Testis (tissue), 3 donors: ENCODE data around the gene MTTP. TPM values are rescaled to one million over a fixed set of nuclear protein-coding genes. Genes with fewer than 3 reads are reported as not detected.
A peak's percentile ranks its signal among the peaks of the same experiment; 100 is the strongest.

Experiments used
- DNase-seq: peaks from one replicate; pipeline ENCODE4 v3.0.0-alpha.2; 2019
- H3K27ac ChIP-seq, 2 donors: fragments of 200-600 bp; sonication (generic); one replicate each; pipeline ENCODE4 v1.5.1; 2019
- H3K27me3 ChIP-seq: fragments of 200-600 bp; sonication (generic); one replicate; pipeline ENCODE4 v1.5.1; 2019
- H3K36me3 ChIP-seq: fragments of 200-600 bp; sonication (generic); one replicate; pipeline ENCODE4 v1.5.1; 2017; ENCODE audit warnings: low read depth; ENCODE audit errors: missing control alignments
- H3K4me1 ChIP-seq: fragments of 200-600 bp; sonication (generic); one replicate; pipeline ENCODE4 v1.5.1; 2019
- H3K4me3 ChIP-seq, 2 donors: fragments of 200-600 bp; sonication (generic); one replicate each; pipeline ENCODE4 v1.5.1; 2017 to 2019
- H3K9me3 ChIP-seq: fragments of 200-600 bp; sonication (generic); one replicate; pipeline ENCODE4 v1.5.1; 2017
- CTCF ChIP-seq, 3 experiments: fragments of 450-650 bp in 2 of 3; fragments of 200-600 bp in 1 of 3; sonication (generic) in 1 of 3; IDR thresholded peaks; one replicate each; pipeline ENCODE4 v1.5.1; 2016 to 2019; ENCODE audit warnings: antibody characterized with exemption in 3 of 3, mild to moderate bottlenecking in 2 of 3, moderate library complexity in 1 of 3
- POLR2A ChIP-seq: fragments of 450-650 bp; IDR thresholded peaks from one replicate; pipeline ENCODE4 v1.6.1; 2017; ENCODE audit warnings: antibody characterized with exemption, mild to moderate bottlenecking, moderate library complexity
- WGBS, 2 donors: methylation state at CpG; one replicate each; pipeline ENCODE4 v1.1.5; 2018; 5-methylcytosine and 5-hydroxymethylcytosine counted together
- intact Hi-C: fragments of 100-400 bp; cut with DNase I; formaldehyde crosslinking; loops from one replicate; pipeline ENCODE4 v1.15.1; 2023; ENCODE audit warnings: low total_unique reads
- polyA plus RNA-seq: library from polyadenylated mRNA; stranded (reverse); fragments of 350-450 nt; fragmentation: Illumina TruSeq; extraction: RNeasy Lipid Tissue Mini Kit (QIAGEN cat#74804); gene quantifications from one replicate; pipeline ENCODE4 v1.2.3, GENCODE V29; 2014; ENCODE audit warnings: low read depth, low replicate concordance; ENCODE audit not compliant: insufficient read depth
- total RNA-seq, 2 donors: library from RNA; depleted of rRNA; stranded (reverse); fragments of >200 nt; gene quantifications; one replicate each; pipeline ENCODE4 v1.2.3, GENCODE V29; 2016

The MTTP gene
- total and polyA plus RNA-seq, 3 donors from 2014 or later, result 6.8 to 26.0 (median 15.4) TPM

GRCh38 chr4:99651811-99652485 lies 77.3 kb downstream of the MTTP start:
- Histone ChIP-seq H3K27ac (no peak overlapping the region), H3K4me3 (peak overlapping the region; percentile 23 to 24), H3K27me3 (no peaks in the 10 kb centered on the region), H3K9me3 (no peaks in the 10 kb centered on the region), H3K4me1 (peaks cover 28% of the 10 kb centered on the region), H3K36me3 (no peaks in the 10 kb centered on the region)
- WGBS, 2 donors, result 52 to 84% methylated on average over 19 to 49 of the region's 49 CpGs
- no peak for DNase-seq
- intact Hi-C loops, result no loop called here
- TF ChIP-seq CTCF (IDR thresholded peaks at IDR 0.05), result no peak
- no peak for TF ChIP-seq POLR2A

GRCh38 chr4:99652596-99653436 lies 78.2 kb downstream of the MTTP start:
- DNase-seq, result no peak
- intact Hi-C loops, result no loop called here
- 76 to 89% methylated on average over 26 to 43 of the region's 43 CpGs for WGBS, 2 donors
- H3K9me3 ChIP-seq, result no peaks in the 10 kb centered on the region
- TF ChIP-seq POLR2A, result no peak
- H3K4me3 ChIP-seq, result peak overlapping the region in 1 of 2 donors; percentile 23
- H3K4me1 ChIP-seq, result peaks cover 22% of the 10 kb centered on the region
- no peak overlapping the region for H3K27ac ChIP-seq
- no peaks in the 10 kb centered on the region for H3K27me3 ChIP-seq
- H3K36me3 ChIP-seq, result no peaks in the 10 kb centered on the region

GRCh38 chr4:99653916-99654315 lies 79.3 kb downstream of the MTTP start:
- Histone ChIP-seq H3K27me3 (no peaks in the 10 kb centered on the region), H3K4me3 (no peak overlapping the region), H3K4me1 (peaks cover 11% of the 10 kb centered on the region), H3K27ac (no peak overlapping the region), H3K36me3 (no peaks in the 10 kb centered on the region), H3K9me3 (no peaks in the 10 kb centered on the region)
- no peak for DNase-seq
- intact Hi-C loops, result no loop called here
- no peak for TF ChIP-seq POLR2A
- TF ChIP-seq CTCF (IDR thresholded peaks at IDR 0.05), result no peak
- WGBS, 2 donors, result 94 to 97% methylated on average over 8 to 9 of the region's 9 CpGs

GRCh38 chr4:99654361-99654761 lies 79.7 kb downstream of the MTTP start:
- Histone ChIP-seq H3K27ac (no peak overlapping the region), H3K4me1 (peaks cover 6% of the 10 kb centered on the region), H3K9me3 (no peaks in the 10 kb centered on the region), H3K27me3 (no peaks in the 10 kb centered on the region), H3K36me3 (no peaks in the 10 kb centered on the region), H3K4me3 (no peak overlapping the region)
- TF ChIP-seq POLR2A, result no peak
- no peak for TF ChIP-seq CTCF (IDR thresholded peaks at IDR 0.05)
- DNase-seq, result no peak
- intact Hi-C loops, result no loop called here
- 84 to 88% methylated on average over 14 to 15 of the region's 15 CpGs for WGBS, 2 donors

- no peak overlapping the region for H3K4me3 ChIP-seq
- TF ChIP-seq POLR2A, result no peak
- DNase-seq, result peak; percentile 76
- H3K9me3 ChIP-seq, result no peaks in the 10 kb centered on the region
- peak overlapping the region in 1 of 2 donors; percentile 20 for H3K27ac ChIP-seq
- no peaks in the 10 kb centered on the region for H3K27me3 ChIP-seq
- intact Hi-C loops, result no loop called here
- 64 to 67% methylated on average over 9 of the region's 9 CpGs for WGBS, 2 donors
- no peaks in the 10 kb centered on the region for H3K36me3 ChIP-seq
- no peaks in the 10 kb centered on the region for H3K4me1 ChIP-seq
Measured at GRCh38 chr4:99655308-99656081, 80.9 kb downstream of the MTTP start.
